SK-N-SH treated with all-trans-retinoic acid at 6 μM for 48 hours (cell line): ENCODE results near the gene WDR13.

Experiments used
- ATAC-seq: fragments of 200-7000 bp; cut with Tn5 transposase; 3 replicates; pipeline ENCODE4 v1.9.1; 2020; ENCODE audit warnings: mild to moderate bottlenecking, moderate library complexity
- CSDC2 ChIP-seq: fragments of 250-450 bp; sonication (Bioruptor Pico); IDR thresholded peaks from 2 replicates; pipeline ENCODE4 v1.5.0; 2020; ENCODE audit warnings: mild to moderate bottlenecking, moderate library complexity
- CSRNP3 ChIP-seq: fragments of 250-450 bp; sonication (Bioruptor Pico); IDR thresholded peaks from 2 replicates; pipeline ENCODE4 v1.5.1; 2021; ENCODE audit warnings: mild to moderate bottlenecking, moderate library complexity
- ESRRG ChIP-seq: fragments of 250-450 bp; sonication (Bioruptor Pico); IDR thresholded peaks from 2 replicates; pipeline ENCODE4 v1.6.1; 2021; ENCODE audit warnings: mild to moderate bottlenecking
- GLIS3 ChIP-seq: fragments of 250-450 bp; sonication (Bioruptor Pico); IDR thresholded peaks from 2 replicates; pipeline ENCODE4 v1.5.0; 2020; ENCODE audit warnings: mild to moderate bottlenecking, moderate library complexity
- ISL1 ChIP-seq: fragments of 250-450 bp; sonication (Bioruptor Pico); IDR thresholded peaks from 2 replicates; pipeline ENCODE4 v2.1.2; 2022; ENCODE audit warnings: mild to moderate bottlenecking, moderate library complexity
- OSR1 ChIP-seq: fragments of 250-450 bp; sonication (Bioruptor Pico); IDR thresholded peaks from 2 replicates; pipeline ENCODE4 v1.8.0; 2022; ENCODE audit warnings: moderate library complexity, mild to moderate bottlenecking, inconsistent platforms
- PATZ1 ChIP-seq: fragments of 250-450 bp; sonication (Bioruptor Pico); IDR thresholded peaks from 2 replicates; pipeline ENCODE4 v1.8.0; 2020; ENCODE audit warnings: mild to moderate bottlenecking, moderate library complexity, borderline replicate concordance
- POU6F1 ChIP-seq: fragments of 250-450 bp; sonication (Bioruptor Pico); IDR thresholded peaks from 2 replicates; pipeline ENCODE4 v1.8.0; 2021; ENCODE audit warnings: low read depth, mild to moderate bottlenecking, moderate library complexity, borderline replicate concordance
- PPARA ChIP-seq: fragments of 250-450 bp; sonication (Bioruptor Pico); IDR thresholded peaks from 2 replicates; pipeline ENCODE4 v1.5.0; 2020; ENCODE audit warnings: mild to moderate bottlenecking, borderline replicate concordance
- RARB ChIP-seq: fragments of 250-450 bp; sonication (Bioruptor Pico); IDR thresholded peaks from 2 replicates; pipeline ENCODE4 v1.8.0; 2021; ENCODE audit warnings: mild to moderate bottlenecking, moderate library complexity
- SNAI2 ChIP-seq: fragments of 250-450 bp; sonication (Bioruptor Pico); IDR thresholded peaks from 2 replicates; pipeline ENCODE4 v1.5.0; 2020; ENCODE audit warnings: mild to moderate bottlenecking, moderate library complexity
- TCF4 ChIP-seq: fragments of 250-450 bp; sonication (Bioruptor Pico); IDR thresholded peaks from 2 replicates; pipeline ENCODE4 v1.8.0; 2021; ENCODE audit warnings: mild to moderate bottlenecking, moderate library complexity, borderline replicate concordance
- TOX ChIP-seq: fragments of 250-450 bp; sonication (Bioruptor Pico); IDR thresholded peaks from 2 replicates; pipeline ENCODE4 v1.8.0; 2021; ENCODE audit warnings: mild to moderate bottlenecking, moderate library complexity, borderline replicate concordance
- TSHZ2 ChIP-seq: fragments of 250-450 bp; sonication (Bioruptor Pico); IDR thresholded peaks from 2 replicates; pipeline ENCODE4 v1.5.0; 2020; ENCODE audit warnings: mild to moderate bottlenecking, moderate library complexity
- ZC3H10 ChIP-seq: fragments of 250-450 bp; sonication (Bioruptor Pico); IDR thresholded peaks from 2 replicates; pipeline ENCODE4 v1.5.1; 2021; ENCODE audit warnings: mild to moderate bottlenecking, moderate library complexity
- ZFP30 ChIP-seq: fragments of 450-650 bp; formaldehyde crosslinking; IDR thresholded peaks from 2 replicates; pipeline ENCODE4 v1.5.0; 2022; ENCODE audit warnings: mild to moderate bottlenecking, moderate library complexity
- ZNF565 ChIP-seq: fragments of 450-650 bp; formaldehyde crosslinking; conservative IDR thresholded peaks from 2 replicates; pipeline ENCODE4 v1.5.0; 2020; ENCODE audit warnings: low read depth, mild to moderate bottlenecking, moderate library complexity
- ZNF70 ChIP-seq: fragments of 450-650 bp; formaldehyde crosslinking; IDR thresholded peaks from 2 replicates; pipeline ENCODE4 v1.5.0; 2020; ENCODE audit warnings: mild to moderate bottlenecking, moderate library complexity

WDR13 gene

GRCh38 chrX:48575642-48576041, 21.6 kb upstream of the WDR13 start (continued):
- TF ChIP-seq SNAI2 (CRISPR knock-in tag) (no peak), ZNF70 (CRISPR knock-in tag) (no peak)

- no peak for ATAC-seq
- TF ChIP-seq POU6F1 = no peak
- no peak for TF ChIP-seq PPARA (CRISPR knock-in tag)
- TF ChIP-seq GLIS3 = no peak
- TF ChIP-seq ESRRG (CRISPR knock-in tag) = no peak
Observed at GRCh38 chrX:48576108-48576507, 21.2 kb upstream of the WDR13 start.

GRCh38 chrX:48578661-48579128, 18.6 kb upstream of the WDR13 start:
- no peak for ATAC-seq
- TF ChIP-seq OSR1 (CRISPR knock-in tag) = no peak
- TF ChIP-seq RARB = 0 out of 2 replicates have a peak, but pooled peaks have one; percentile 6
- no peak for TF ChIP-seq ESRRG (CRISPR knock-in tag)
- 0 out of 2 replicates have a peak, but pooled peaks have one; percentile 14 for TF ChIP-seq PATZ1 (CRISPR knock-in tag)
- no peak for TF ChIP-seq SNAI2 (CRISPR knock-in tag)
- no peak for TF ChIP-seq ZC3H10

- peak; percentile 3; the same call in 2 of the 3 replicates for ATAC-seq
- TF ChIP-seq TCF4 (no peak), ZFP30 (CRISPR knock-in tag) (no peak), GLIS3 (no peak), TSHZ2 (CRISPR knock-in tag) (no peak), ISL1 (CRISPR knock-in tag) (no peak), CSDC2 (no peak), CSRNP3 (CRISPR knock-in tag) (no peak), POU6F1 (no peak), RARB (no peak)
Observed at GRCh38 chrX:48579259-48579658, 18.0 kb upstream of the WDR13 start.

GRCh38 chrX:48580662-48581061, 16.6 kb upstream of the WDR13 start:
- peak; percentile 10; the same call in 1 of the 3 replicates for ATAC-seq
- no peak for TF ChIP-seq ZFP30 (CRISPR knock-in tag)
- TF ChIP-seq SNAI2 (CRISPR knock-in tag) = no peak
- no peak for TF ChIP-seq ZC3H10
- TF ChIP-seq ZNF565 (CRISPR knock-in tag) = no peak
- TF ChIP-seq ZNF70 (CRISPR knock-in tag) = no peak
- TF ChIP-seq PPARA (CRISPR knock-in tag) = no peak
- TF ChIP-seq TSHZ2 (CRISPR knock-in tag) = no peak
- no peak for TF ChIP-seq PATZ1 (CRISPR knock-in tag)
- TF ChIP-seq TOX (CRISPR knock-in tag) = no peak
- TF ChIP-seq, all 23 proteins: peak for 0
